HG03432 (cell line): ENCODE data around the gene GORASP2.
"Not testable (repeated sequence)": the region's sequence is repeated elsewhere in the genome, so short reads cannot be mapped to it uniquely, and the experiment has no call there.

Experiments used
- ATAC-seq: cut with Tn5 transposase; IDR thresholded peaks from one replicate; pipeline ENCODE4 v1.9.1; 2021; ENCODE audit warnings: mild to moderate bottlenecking, moderate library complexity; ENCODE audit not compliant: unreplicated experiment

The GORASP2 gene

DNA sequence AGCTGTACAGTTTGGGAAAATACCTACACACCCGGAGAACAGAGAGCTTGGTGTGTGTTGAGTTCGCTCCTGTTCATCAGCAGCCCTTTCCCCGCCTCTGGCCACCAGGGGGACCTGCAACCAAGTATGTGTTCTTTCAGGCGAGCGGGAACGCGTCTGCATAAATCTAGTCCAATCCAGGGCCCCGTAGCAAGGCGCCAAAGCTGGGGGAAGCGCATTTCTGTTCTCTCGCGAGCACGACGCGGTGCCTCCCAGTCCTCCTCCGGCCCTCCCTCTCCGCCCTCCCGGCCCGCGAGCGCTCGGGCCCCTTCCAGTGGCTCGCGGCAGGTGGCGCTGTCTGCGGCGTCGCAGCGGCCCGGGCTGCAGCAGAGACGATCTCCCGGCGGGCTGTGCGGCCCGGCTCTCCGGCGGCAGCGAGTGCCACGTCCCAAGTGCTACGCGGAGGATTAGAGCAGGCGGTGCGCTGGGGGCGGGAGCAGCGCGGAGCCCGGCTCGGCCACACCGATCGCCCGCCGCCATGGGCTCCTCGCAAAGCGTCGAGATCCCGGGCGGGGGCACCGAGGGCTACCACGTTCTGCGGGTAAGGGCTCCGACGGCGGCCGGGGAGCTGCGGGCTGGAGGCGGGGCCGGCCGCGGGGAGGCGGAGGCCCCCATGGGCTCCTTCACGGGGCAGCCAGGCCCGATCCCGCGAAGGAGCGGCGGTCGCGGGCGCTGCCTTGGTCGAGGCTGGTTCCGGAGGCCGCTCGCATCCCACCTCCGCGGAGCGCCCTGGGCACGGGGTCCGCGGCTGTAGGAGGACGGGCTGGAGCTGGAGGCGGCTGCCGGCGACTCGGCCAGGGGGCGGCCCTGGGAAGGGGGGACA, at the start of gene GORASP2:
Gene GORASP2 (plus strand): TSS at position 430 of the 862 bp plus-strand sequence. CDS start 88 bp downstream, at position 518.
- ATAC-seq: peak; percentile 88

DNA sequence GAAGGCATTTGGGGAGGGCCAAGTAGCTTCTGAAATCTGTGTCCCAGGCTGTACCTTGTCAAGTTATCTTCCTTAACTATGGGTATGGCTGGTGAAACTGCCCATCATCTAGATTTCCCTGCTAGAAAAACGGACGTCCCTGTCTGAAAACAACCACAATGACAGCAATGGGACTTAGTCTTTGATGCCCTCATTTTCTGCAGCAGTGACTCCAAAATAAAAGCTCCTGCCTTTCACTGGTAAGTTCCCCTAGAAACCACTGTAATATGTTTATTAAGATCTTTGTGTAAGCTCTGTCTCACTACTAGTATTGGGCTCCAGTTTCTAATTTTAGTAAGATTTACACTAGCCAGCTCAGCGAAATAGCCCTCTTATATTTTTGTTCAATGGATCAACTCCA, 47.2 kb upstream of the GORASP2 start:
- no peak for ATAC-seq

GRCh38 chr2:170882758-170883157, 46.3 kb upstream of the GORASP2 start:
- no peak for ATAC-seq

- no peak for ATAC-seq
These were observed 45.4 kb upstream of the GORASP2 start for GRCh38 chr2:170883683-170884082.

- no peak for ATAC-seq
These were observed 43.8 kb upstream of the GORASP2 start for GRCh38 chr2:170885130-170885791.

- no peak for ATAC-seq
These were observed 42.7 kb upstream of the GORASP2 start for GRCh38 chr2:170886386-170886785.

GRCh38 chr2:170887496-170887895, 41.6 kb upstream of the GORASP2 start:
- no peak for ATAC-seq

DNA sequence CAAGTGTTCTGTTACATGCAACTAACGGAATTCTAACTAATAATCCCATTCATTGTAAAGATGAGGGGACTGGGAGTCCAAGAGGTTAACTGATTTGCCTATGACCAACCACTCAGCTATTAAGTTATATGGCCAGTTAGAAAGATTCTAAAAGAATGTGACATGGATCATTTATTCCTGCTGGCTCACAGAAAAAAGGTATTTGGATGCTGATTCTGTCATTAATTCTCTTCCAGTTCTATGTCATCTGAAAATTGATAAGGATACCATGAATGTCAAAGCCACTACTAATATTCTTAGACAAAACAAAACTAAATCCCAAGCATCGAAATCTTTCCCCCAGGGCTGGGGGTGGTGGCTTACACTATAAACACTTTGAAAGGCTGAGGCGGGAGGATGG, 41.2 kb upstream of the GORASP2 start:
- no peak for ATAC-seq

- ATAC-seq: no peak
These were observed 37.2 kb upstream of the GORASP2 start for GRCh38 chr2:170891893-170892292.

- no peak for ATAC-seq
These were observed 36.6 kb upstream of the GORASP2 start for GRCh38 chr2:170892391-170892951.

DNA sequence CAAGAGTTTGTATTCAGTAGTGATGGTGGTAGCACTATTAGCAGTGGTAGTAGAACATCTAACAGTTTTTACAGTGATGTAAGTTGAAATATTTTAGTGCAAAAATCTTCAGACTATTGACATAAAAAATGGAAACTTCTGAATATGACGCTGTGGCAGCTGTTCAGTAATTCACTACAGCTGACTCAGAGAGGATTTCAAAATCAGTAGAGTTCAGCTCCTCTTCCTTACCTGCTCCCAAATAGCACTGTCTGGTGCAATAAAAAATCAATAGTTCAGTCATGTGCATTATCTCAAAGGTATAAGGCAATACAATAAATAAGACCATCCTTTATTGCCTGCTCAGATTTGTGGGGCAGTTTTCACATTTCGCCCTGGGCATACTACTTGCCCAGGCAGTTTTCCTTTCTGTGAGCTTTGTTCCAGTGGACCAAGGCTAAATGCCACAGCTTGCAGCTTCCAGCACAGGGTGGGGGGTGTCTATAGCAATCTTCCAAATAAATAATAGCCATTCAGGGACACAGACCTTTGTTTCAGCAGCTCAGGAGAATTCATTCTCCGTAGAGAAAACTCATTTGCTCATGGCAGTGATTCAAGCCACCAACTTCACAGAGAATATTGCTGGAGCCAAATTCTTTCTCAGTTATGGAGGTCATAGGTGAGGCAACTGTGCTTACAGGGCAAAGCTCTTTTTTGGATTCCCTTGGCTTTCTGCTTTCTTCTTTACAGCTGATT, 33.9 kb upstream of the GORASP2 start:
- ATAC-seq: no peak

- ATAC-seq: no peak
These were observed 32.4 kb upstream of the GORASP2 start for GRCh38 chr2:170896622-170897021.

GRCh38 chr2:170897108-170897507, 31.9 kb upstream of the GORASP2 start:
- ATAC-seq: no peak

DNA sequence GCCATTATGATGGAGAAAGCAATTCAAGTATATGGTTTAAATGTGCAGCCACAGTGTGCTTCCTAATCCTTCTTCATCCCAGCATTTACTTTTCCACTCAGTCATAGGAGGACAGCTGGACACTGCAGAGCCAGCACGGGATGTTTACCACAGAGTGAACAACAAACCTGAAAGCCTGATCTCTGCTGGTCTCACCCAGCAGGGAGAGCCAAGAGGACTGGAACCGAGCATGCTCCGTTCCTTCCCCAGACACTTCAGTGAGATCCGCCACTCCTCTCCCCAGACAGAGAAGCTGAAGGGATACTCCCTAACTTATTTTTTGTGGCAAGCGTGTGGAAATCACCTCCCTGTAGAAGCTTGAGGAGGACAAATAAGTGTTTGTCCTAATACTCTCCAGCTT, 23.2 kb upstream of the GORASP2 start:
- no peak for ATAC-seq

GRCh38 chr2:170911314-170911889, 17.7 kb upstream of the GORASP2 start:
- no peak for ATAC-seq

DNA sequence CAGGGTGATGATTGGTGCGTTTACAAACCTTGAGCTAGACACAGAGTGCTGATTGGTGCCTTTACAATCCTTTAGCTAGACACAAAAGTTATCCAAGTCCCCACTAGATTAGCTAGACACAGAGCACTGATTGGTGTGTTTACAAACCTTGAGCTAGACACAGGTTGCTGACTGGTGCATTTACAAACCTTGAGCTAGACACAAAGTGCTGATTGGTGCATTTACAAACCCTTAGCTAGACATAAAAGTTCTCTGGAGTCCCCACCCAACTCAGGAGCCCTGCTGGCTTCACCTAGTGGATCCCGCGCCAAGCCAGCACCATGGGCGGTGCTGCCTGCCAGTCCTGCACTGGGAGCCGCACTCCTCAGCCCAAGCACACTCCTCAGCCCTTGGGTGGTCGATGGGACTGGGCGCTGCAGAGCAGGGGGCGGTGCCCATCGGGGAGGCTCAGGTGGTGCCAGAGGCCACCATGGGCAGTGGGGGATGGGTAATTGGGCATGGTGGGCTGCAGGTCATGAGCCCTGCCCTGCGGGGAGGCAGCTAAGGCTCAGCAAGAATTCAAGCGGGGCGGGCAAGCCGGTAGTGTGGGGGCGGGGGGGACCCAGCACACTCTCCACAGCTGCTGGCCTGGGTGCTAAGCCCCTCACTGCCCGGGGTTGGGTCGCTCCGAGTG, 13.9 kb upstream of the GORASP2 start:
- not testable (repeated sequence) for ATAC-seq

- no peak for ATAC-seq
These were observed 11.7 kb upstream of the GORASP2 start for GRCh38 chr2:170917219-170917913.

- no peak for ATAC-seq
These were observed 11.1 kb upstream of the GORASP2 start for GRCh38 chr2:170917957-170918356.

DNA sequence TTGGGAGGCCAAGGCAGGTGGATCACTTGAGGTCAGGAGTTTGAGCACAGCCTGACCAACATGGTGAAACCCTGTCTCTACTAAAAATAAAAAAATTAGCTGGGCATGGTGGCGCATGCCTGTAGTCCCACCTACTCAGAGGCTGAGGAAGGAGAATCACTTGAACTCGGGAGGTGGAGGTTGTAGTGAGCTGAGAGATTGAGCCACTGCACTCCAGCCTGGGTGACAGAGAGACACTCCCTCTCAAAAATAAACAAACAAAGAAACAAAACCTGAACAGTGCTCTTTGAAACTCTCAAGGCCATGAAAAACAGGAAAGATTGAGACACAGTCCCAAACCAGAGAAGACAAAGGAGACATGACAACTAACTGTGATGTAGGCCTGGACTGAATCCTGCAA, 7.2 kb upstream of the GORASP2 start:
- not testable (repeated sequence) for ATAC-seq
